GM12878 (cell line): ENCODE data around the gene SHROOM1. TPM values are rescaled to one million over a fixed set of nuclear protein-coding genes. Genes with fewer than 3 reads are reported as not detected.

ENCODE experiments used
- BHLHE40 ChIP-seq, 2 experiments: fragments of 450-650 bp in 1 of 2; IDR thresholded peaks; 2 replicates each; pipeline ENCODE4 v1.6.1; 2011 to 2017; ENCODE audit warnings: low read depth in 2 of 2, borderline replicate concordance in 1 of 2, improper control_type of control experiment in 1 of 2, low read length in 1 of 2, mild to moderate bottlenecking in 1 of 2
- CHD1 ChIP-seq: IDR thresholded peaks from 2 replicates; pipeline ENCODE4 v1.6.1; 2012; ENCODE audit warnings: low read depth, low read length, improper control_type of control experiment
- CHD4 ChIP-seq: fragments of 200-600 bp; sonication (generic); IDR thresholded peaks from 2 replicates; pipeline ENCODE4 v1.6.1; 2016; ENCODE audit warnings: mild to moderate bottlenecking
- ESRRA ChIP-seq: IDR thresholded peaks from 2 replicates; pipeline ENCODE4 v1.6.1; 2012; ENCODE audit warnings: mild to moderate bottlenecking, low read length, improper control_type of control experiment
- EZH2 ChIP-seq: IDR thresholded peaks from 2 replicates; pipeline ENCODE4 v1.6.1; 2012; ENCODE audit warnings: low read depth, mild to moderate bottlenecking, control low read depth, inconsistent platforms, low read length, borderline replicate concordance; ENCODE audit not compliant: control insufficient read depth
- HDAC2 ChIP-seq: fragments of 200-600 bp; sonication (generic); IDR thresholded peaks from 2 replicates; pipeline ENCODE4 v1.6.1; 2017
- HDAC6 ChIP-seq: fragments of 200-600 bp; sonication (generic); IDR thresholded peaks from one replicate; pipeline ENCODE4 v1.8.0; 2017; ENCODE audit warnings: antibody characterized with exemption; ENCODE audit not compliant: unreplicated experiment
- LARP7 ChIP-seq: fragments of 450-650 bp; IDR thresholded peaks from 2 replicates; pipeline ENCODE4 v1.6.1; 2017; ENCODE audit warnings: mild to moderate bottlenecking
- MXI1 ChIP-seq: fragments of 150-350 bp; IDR thresholded peaks from 2 replicates; pipeline ENCODE4 v1.6.1; 2011; ENCODE audit warnings: low read depth, mild to moderate bottlenecking, inconsistent platforms, low read length, improper control_type of control experiment
- NR2C2 ChIP-seq: IDR thresholded peaks from 2 replicates; pipeline ENCODE4 v1.6.1; 2011; ENCODE audit warnings: borderline replicate concordance, low read depth; ENCODE audit not compliant: control insufficient read depth, insufficient read length
- NR2F1 ChIP-seq: fragments of 450-650 bp; conservative IDR thresholded peaks from 2 replicates; pipeline ENCODE4 v1.6.1; 2017; ENCODE audit warnings: mild to moderate bottlenecking
- NRF1 ChIP-seq: conservative IDR thresholded peaks from 2 replicates; pipeline ENCODE4 v1.6.1; 2011; ENCODE audit warnings: mild to moderate bottlenecking, low read depth, low read length, improper control_type of control experiment
- PAX5 ChIP-seq: IDR thresholded peaks from 2 replicates; pipeline ENCODE4 v1.6.1; 2011; ENCODE audit warnings: low read depth, low read length, borderline replicate concordance
- PML ChIP-seq: IDR thresholded peaks from 2 replicates; pipeline ENCODE4 v1.6.1; 2012; ENCODE audit warnings: low read length, inconsistent platforms
- RB1 ChIP-seq: fragments of 450-650 bp; formaldehyde crosslinking; IDR thresholded peaks from 2 replicates; pipeline ENCODE4 v1.6.1; 2017; ENCODE audit warnings: mild to moderate bottlenecking, borderline replicate concordance
- SMAD5 ChIP-seq: IDR thresholded peaks from 2 replicates; pipeline ENCODE4 v1.6.1; 2016; ENCODE audit warnings: antibody characterized with exemption, low read depth
- SUPT20H ChIP-seq: IDR thresholded peaks from 2 replicates; pipeline ENCODE4 v1.6.1; 2011; ENCODE audit warnings: low read depth, mild to moderate bottlenecking, low read length, moderate library complexity, borderline replicate concordance; ENCODE audit not compliant: control insufficient read depth
- TARDBP ChIP-seq: IDR thresholded peaks from 2 replicates; pipeline ENCODE4 v1.6.1; 2016; ENCODE audit warnings: borderline replicate concordance
- TBL1XR1 ChIP-seq: IDR thresholded peaks from 2 replicates; pipeline ENCODE4 v1.6.1; 2012; ENCODE audit warnings: low read depth, low read length, improper control_type of control experiment
- YY1 ChIP-seq: IDR thresholded peaks from 2 replicates; pipeline ENCODE4 v1.6.1; 2011; ENCODE audit warnings: low read depth, mild to moderate bottlenecking, low read length
- ZNF217 ChIP-seq: fragments of 450-650 bp; IDR thresholded peaks from 2 replicates; pipeline ENCODE4 v1.6.1; 2017; ENCODE audit warnings: antibody characterized with exemption, mild to moderate bottlenecking
- ZNF274 ChIP-seq: IDR thresholded peaks from one replicate; pipeline ENCODE4 v1.8.0; 2011; ENCODE audit not compliant: insufficient read length, insufficient read depth
- ZNF384 ChIP-seq: IDR thresholded peaks from 2 replicates; pipeline ENCODE4 v1.6.1; 2012; ENCODE audit warnings: low read depth, mild to moderate bottlenecking, low read length, improper control_type of control experiment, borderline replicate concordance
- polyA plus RNA-seq, 11 experiments: library from polyadenylated mRNA; depleted of rRNA in 4 of 11; unstranded in 6 of 11; stranded (reverse) in 5 of 11; fragments of >200 nt; fragmentation: Nextera tagmentation in 4 of 11; fragmentation: Illumina TruSeq in 1 of 11; extraction: Ambion mirVana in 4 of 11; extraction: Trizol in 1 of 11; gene quantifications; 1 replicate in 1 of 11; 2 replicates in 10 of 11; pipeline versions ENCODE4 v1.2.1 to v1.2.3, GENCODE V29; 2011 to 2016; ENCODE audit warnings: inconsistent platforms in 2 of 11, missing spikeins in 2 of 11, low read depth in 1 of 11
- total RNA-seq, 4 experiments: library from RNA; depleted of rRNA in 3 of 4; stranded (reverse); fragments of >200 nt in 3 of 4; fragmentation: Illumina TruSeq in 1 of 4; extraction: Trizol in 1 of 4; gene quantifications; 2 replicates each; pipeline versions ENCODE4 v1.2.1 to v1.2.3, GENCODE V29; 2013 to 2021
- TF ChIP-seq, protein P1 (sequence below), 3 experiments: IDR thresholded peaks in 2 of 3; conservative IDR thresholded peaks in 1 of 3; 2 replicates each; pipeline ENCODE4 v1.5.1; 2011; ENCODE audit warnings: low read depth in 3 of 3, low read length in 3 of 3, mild to moderate bottlenecking in 3 of 3, control low read depth in 2 of 3, moderate library complexity in 2 of 3, inconsistent platforms in 1 of 3, mixed read lengths in 1 of 3; ENCODE audit not compliant: control insufficient read depth in 2 of 3, insufficient read depth in 1 of 3; ENCODE audit errors: extremely low read depth in 1 of 3
- TF ChIP-seq, protein P2 (sequence below): fragments of 450-650 bp; IDR thresholded peaks from 2 replicates; pipeline ENCODE4 v1.6.1; 2018; ENCODE audit warnings: mild to moderate bottlenecking, low read depth, moderate library complexity; ENCODE audit not compliant: partially characterized antibody
- TF ChIP-seq, protein P3 (sequence below): IDR thresholded peaks from 2 replicates; pipeline ENCODE4 v1.6.1; 2012; ENCODE audit warnings: low read depth, low read length, improper control_type of control experiment

The SHROOM1 gene
- total and polyA plus RNA-seq, 10 of the 15 experiments (the other 5 are each of a cell fraction or from before 2014, with no cell fraction given): 0.05 to 3.9 (median 1.3) TPM

DNA sequence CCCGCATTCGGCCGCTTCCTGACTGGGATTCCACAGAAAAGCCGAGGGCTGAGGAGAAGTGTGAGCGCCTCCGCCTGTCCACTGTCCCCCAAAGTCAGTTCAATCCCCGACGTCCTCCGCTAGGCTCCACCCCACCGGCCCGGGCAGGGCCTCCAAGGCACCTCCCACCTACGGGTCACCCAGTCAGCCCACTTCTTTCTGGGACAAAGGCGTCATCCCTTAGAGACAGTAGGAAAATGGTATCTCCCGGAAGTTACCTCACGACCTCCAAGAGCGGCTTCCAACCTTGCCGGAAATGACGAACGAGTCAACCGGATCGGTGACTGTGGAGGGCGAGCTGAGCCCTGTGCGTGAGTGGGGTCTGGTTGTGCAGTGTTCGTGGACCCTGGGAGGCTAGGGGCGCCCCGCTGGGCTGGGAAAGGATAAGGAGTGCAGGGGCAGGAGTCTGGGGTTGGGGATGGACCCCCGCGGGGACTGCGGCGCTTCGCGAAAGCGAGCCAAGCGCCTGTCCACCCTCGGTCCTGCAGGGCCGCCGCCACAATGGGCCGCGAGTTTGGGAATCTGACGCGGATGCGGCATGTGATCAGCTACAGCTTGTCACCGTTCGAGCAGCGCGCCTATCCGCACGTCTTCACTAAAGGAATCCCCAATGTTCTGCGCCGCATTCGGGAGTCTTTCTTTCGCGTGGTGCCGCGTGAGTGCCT is 36.0 kb upstream of the SHROOM1 start, which contains the start of the genes GDF9 and UQCRQ (continued):
- TF ChIP-seq TARDBP: 0 out of 2 replicates have a peak, but pooled peaks have one; percentile 52
- peak; percentile 90 to 97 for TF ChIP-seq BHLHE40 (IDR thresholded peaks at IDR 0.05; ENCODE audit: borderline replicate concordance in 1 of 2, low read depth in 2 of 2, low read length in 1 of 2)
- no peak for TF ChIP-seq ZNF384
- TF ChIP-seq CHD4: no peak
- TF ChIP-seq LARP7: peak; percentile 72; the same call in 1 of the 2 replicates
- TF ChIP-seq TBL1XR1: 0 out of 2 replicates have a peak, but pooled peaks have one; percentile 43
- TF ChIP-seq EZH2: no peak
- peak; percentile 97 for TF ChIP-seq CHD1
- TF ChIP-seq, protein P1, sequence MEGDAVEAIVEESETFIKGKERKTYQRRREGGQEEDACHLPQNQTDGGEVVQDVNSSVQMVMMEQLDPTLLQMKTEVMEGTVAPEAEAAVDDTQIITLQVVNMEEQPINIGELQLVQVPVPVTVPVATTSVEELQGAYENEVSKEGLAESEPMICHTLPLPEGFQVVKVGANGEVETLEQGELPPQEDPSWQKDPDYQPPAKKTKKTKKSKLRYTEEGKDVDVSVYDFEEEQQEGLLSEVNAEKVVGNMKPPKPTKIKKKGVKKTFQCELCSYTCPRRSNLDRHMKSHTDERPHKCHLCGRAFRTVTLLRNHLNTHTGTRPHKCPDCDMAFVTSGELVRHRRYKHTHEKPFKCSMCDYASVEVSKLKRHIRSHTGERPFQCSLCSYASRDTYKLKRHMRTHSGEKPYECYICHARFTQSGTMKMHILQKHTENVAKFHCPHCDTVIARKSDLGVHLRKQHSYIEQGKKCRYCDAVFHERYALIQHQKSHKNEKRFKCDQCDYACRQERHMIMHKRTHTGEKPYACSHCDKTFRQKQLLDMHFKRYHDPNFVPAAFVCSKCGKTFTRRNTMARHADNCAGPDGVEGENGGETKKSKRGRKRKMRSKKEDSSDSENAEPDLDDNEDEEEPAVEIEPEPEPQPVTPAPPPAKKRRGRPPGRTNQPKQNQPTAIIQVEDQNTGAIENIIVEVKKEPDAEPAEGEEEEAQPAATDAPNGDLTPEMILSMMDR (IDR thresholded peaks at IDR 0.05 in 2 of 3, conservative IDR thresholded peaks at IDR 0.05 in 1 of 3; ENCODE audit: control insufficient read depth in 2 of 3, extremely low read depth in 1 of 3, insufficient read depth in 1 of 3, low read depth in 3 of 3, low read length in 3 of 3): peak; percentile 10 to 48 (median 18); a peak in 3 of 6 replicates
- TF ChIP-seq NR2F1: peak; percentile 71
- peak; percentile 19 for TF ChIP-seq MXI1
- 0 out of 2 replicates have a peak, but pooled peaks have one; percentile 0 for TF ChIP-seq PAX5
- 0 out of 2 replicates have a peak, but pooled peaks have one; percentile 48 for TF ChIP-seq ESRRA
- TF ChIP-seq NR2C2: no peak
- no peak for TF ChIP-seq SUPT20H
- TF ChIP-seq, protein P2, sequence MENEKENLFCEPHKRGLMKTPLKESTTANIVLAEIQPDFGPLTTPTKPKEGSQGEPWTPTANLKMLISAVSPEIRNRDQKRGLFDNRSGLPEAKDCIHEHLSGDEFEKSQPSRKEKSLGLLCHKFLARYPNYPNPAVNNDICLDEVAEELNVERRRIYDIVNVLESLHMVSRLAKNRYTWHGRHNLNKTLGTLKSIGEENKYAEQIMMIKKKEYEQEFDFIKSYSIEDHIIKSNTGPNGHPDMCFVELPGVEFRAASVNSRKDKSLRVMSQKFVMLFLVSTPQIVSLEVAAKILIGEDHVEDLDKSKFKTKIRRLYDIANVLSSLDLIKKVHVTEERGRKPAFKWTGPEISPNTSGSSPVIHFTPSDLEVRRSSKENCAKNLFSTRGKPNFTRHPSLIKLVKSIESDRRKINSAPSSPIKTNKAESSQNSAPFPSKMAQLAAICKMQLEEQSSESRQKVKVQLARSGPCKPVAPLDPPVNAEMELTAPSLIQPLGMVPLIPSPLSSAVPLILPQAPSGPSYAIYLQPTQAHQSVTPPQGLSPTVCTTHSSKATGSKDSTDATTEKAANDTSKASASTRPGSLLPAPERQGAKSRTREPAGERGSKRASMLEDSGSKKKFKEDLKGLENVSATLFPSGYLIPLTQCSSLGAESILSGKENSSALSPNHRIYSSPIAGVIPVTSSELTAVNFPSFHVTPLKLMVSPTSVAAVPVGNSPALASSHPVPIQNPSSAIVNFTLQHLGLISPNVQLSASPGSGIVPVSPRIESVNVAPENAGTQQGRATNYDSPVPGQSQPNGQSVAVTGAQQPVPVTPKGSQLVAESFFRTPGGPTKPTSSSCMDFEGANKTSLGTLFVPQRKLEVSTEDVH: peak; percentile 81
- no peak for TF ChIP-seq ZNF217
- TF ChIP-seq NRF1: no peak
- TF ChIP-seq SMAD5: peak; percentile 93; the same call in 1 of the 2 replicates
- no peak for TF ChIP-seq HDAC2
- peak; percentile 96 for TF ChIP-seq PML
- no peak for TF ChIP-seq ZNF274
- no peak for TF ChIP-seq RB1
- no peak for TF ChIP-seq HDAC6
- peak; percentile 45; the same call in 1 of the 2 replicates for TF ChIP-seq YY1
- TF ChIP-seq, protein P3, sequence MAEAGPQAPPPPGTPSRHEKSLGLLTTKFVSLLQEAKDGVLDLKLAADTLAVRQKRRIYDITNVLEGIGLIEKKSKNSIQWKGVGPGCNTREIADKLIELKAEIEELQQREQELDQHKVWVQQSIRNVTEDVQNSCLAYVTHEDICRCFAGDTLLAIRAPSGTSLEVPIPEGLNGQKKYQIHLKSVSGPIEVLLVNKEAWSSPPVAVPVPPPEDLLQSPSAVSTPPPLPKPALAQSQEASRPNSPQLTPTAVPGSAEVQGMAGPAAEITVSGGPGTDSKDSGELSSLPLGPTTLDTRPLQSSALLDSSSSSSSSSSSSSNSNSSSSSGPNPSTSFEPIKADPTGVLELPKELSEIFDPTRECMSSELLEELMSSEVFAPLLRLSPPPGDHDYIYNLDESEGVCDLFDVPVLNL: no peak
